Jurkat, Clone E6-1 (cell line): ENCODE data around the gene LRRC42.
A peak's percentile ranks its signal among the peaks of the same experiment; 100 is the strongest.

Experiments used
- DNase-seq: peaks from one replicate; pipeline ENCODE4 v3.0.0-alpha.2; 2011; ENCODE audit warnings: low read depth, low spot score
- H3K4me3 ChIP-seq: 2 replicates; pipeline ENCODE4 v1.5.1; 2011; ENCODE audit warnings: mild to moderate bottlenecking, low read length, control low read depth, moderate library complexity

LRRC42 gene

DNA sequence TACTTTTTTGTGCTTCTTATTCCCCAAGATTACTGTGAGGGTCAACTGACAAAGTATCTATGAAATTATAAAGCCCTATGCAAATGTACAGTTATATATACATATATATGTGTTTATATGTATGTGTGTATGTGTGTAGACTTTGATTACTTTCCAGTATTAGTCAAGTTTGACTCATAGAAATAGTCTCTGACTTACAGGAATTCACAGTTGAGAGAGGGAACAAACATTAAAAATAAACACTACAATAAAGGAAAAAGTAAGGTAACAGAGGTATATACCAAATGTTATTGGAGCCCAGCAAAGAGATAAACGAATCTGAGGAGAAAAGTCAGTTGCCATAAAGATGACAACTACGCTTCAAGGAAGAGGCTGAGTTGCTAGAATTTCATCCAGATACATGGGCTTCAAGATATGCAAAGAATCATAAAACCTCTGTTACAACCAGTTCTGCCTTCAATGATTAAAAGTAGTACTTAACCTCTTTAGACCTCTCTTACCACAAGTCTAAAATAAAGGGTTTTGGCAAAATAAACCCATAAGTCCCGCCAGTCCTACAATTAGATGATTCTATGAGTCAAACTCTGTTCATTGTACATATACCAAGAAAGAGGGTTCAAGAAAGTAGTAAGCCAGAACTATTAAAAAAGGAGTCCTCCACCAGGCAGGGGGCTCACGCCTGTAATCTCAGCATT is 7.9 kb upstream of the LRRC42 start:
- no peak overlapping the region for H3K4me3 ChIP-seq
- no peak for DNase-seq

DNA sequence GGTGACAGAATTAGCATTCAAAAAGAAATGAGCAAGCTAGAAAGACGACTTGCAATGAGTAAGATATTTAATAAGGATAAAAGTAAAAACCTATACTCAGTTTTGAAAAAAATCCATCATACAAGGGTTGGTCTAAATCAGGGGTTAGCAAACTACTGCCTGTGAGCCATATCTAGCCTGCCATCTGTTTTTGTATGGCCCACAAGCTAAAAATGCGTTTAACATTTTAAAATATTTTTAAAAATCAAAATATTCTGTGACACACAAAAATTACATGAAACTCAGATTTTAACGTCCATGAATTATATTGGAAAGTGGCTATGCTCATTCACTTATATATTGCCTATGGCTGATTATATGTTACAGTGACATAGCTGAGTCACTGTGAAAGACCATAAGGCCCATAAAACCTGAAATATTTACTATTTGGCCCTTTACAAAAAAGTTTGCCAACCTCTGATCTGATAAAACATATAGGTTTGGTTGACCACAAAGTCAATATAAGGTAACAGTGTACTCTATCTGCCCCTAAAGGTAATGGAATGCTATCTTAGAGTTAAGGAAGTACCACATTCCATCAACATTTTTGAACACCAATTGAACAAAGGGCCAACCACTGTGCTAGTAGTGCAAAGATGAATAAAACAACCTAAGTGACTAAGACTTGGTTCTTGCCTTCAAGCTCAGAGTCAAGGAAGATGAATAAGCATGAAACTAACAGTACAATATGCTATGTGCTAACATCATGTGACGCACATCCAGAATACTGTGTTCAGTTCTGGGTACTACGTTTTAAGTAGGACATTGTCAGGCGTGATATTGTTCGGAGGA is 3.8 kb upstream of the LRRC42 start:
- DNase-seq = no peak
- H3K4me3 ChIP-seq = no peak overlapping the region

DNA sequence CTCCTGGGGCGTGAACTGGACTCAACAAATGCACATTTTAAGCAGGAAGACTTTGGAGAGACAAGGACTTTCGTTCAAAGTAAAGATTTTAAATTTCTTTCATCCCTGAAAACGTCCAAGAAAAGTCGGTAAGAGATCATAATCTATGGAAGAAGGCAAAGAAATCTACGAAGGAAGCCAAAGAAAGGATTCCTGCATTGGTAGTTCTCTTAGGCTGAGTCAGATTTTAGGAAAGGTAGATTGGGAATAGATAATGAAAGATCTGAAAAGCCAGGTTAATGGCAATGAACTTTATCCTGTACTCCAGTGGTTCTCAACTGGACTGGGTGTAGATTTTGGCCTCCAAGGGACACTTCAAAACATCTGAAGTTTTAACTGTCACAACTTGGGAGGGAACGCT is 3.1 kb upstream of the LRRC42 start:
- no peak overlapping the region for H3K4me3 ChIP-seq
- no peak for DNase-seq

DNA sequence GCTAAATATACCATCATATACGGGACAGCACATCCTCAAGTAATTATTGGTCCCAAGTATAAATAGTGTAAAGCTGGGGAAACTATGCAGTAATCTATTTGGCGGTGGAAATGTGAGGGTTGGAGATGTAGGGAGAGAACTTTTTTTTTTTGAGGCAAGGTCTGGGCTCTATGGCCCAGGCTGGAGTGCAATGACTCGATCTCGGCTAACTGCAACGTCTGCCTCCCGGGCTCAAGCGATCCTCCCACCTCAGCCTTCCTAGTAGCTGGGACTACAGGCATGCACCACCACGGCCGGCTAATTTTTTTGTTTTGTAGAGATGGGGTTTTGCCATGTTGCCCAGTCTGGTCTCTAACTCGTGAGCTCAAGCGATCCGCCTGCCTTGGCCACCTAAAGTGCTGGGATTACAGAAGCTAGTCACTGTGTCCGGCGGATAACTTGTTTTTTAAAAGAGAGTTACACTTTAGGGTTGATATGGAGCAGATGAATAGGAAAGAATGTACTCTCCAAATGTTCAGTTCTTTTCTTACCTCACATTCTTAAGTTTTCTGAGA is 2.6 kb upstream of the LRRC42 start:
- H3K4me3 ChIP-seq = no peak overlapping the region
- DNase-seq = no peak

DNA sequence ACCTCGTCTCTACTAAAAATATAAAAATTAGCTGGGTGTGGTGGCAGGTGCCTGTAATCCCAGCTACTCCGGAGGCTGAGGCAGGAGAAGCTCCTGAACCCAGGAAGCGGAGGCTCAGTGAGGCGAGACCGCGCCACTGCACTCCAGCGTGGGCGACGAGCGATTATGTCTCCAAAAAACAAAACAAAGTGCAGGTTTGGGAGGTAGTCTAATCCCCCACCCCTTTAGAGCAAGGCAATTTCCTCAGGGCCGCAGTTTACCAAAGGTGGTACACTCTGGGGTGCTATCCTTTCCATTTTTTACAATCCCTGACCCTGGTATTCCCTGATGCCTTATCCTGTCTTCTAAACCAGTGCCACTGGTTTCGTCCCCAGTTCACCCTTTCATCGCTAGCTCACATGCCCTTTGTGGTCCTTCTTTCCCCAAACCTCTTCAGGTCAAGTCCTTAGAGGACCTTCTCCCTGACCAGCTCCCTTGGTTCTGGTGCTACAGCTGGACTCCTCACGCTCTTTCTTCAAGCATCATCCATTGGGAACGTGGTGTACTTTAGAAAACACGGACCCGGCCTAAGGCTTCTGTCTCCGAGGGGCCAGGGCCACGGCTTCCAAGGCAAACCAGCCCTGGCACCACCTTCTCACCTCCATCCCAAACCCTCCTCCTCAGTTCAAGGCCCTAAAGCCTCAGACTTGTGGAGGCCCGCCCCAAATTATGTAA is 1.5 kb upstream of the LRRC42 start:
- peak overlapping the region; percentile 70 for H3K4me3 ChIP-seq
- no peak for DNase-seq

DNA sequence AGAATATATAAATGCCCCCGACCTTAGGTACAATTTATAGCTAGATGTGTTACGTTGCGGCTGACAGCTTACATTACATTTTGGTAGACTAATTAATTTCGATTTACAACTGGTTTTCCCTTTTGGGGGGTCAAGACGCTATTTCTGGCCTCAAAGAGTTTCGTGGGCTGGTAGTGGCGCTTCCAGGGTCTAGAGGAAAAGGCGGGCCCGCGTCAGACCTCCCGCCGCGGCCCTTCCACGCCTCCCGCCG is 1.0 kb upstream of the LRRC42 start:
- DNase-seq = no peak
- peak overlapping the region; percentile 70 for H3K4me3 ChIP-seq

DNA sequence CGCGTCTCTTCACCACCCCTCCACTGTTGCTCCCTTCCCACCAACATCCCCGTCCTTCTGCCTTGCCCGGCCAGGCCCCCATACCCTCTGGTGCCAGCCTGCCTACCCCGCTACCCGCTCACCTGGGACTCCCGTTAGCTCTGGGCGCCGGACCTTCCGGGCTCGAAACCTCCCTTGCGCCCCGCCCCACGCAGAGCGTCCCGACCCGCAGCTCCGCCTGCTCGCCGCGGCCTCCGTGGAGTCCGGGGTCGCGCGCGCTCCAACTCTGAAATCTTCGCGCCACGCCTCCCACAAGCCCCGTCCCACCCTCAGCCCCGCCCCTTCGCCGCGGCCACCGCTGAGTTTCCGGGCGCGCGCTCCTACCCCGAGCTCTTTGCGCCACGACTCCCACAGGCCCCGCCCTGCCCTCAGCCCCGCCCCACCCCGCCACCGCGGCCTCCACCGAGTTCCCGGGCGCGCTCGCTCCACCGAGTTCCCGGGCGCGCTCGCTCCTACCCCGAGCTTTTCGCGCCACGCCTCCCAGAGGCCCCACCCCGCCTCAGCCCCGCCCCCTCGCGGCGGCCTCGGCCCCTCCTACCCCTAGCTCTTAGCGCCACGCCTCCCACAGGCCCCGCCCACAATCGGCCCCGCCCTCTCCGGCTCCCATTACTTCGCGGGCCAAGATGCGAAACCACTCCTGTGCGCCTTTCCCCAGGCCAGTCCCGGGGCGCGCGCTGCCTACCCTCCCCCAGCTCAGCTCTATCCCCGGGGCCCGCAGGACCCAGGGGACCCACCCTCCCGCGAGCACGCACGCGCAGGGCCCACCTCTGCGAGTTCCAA is 508 bp upstream of the LRRC42 start, which contains the start of gene IFT25:
TSS of gene IFT25 (minus strand) at position 267 of the 819 bp plus-strand sequence. CDS start 5,617 bp downstream, outside the sequence.
- peak within 1 kb of the TSS; percentile 70 for H3K4me3 ChIP-seq
- peak; percentile 89 for DNase-seq

DNA sequence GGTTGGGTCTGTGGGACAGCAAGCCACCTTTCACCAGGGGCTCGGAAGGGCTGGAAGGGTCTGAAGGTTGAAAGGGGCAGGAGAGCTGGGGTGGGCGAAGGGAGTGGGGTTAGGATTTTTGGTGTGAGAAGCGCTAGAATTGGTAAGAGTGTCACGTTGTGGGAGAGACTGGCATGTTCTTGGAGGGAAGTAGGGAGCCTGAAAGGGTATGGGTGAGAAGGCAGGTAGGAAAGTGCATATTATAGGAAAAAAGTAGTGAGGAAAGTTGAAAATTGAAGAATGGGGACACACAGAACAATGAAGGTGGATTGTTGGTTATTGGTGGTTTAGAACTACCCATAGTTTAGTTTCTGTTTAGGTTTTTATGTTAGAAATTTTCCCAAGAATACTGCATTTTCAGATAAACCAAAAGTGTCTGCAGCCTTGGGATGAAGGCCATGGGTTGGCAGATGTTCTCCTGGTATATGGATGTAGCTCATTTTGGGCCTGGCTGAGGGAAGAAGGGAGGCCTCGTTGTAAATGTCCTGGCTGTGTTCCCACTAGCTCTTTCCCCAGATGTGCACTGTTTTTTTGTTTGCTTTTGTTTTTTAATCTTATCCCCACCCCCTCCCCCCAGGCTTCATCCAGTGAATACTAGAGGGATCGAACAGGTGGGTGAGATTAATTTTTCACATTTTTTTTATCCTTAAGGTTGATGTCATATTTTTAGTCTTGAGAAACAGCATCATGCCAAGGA is 1.2 kb downstream of the LRRC42 start:
- DNase-seq = no peak

DNA sequence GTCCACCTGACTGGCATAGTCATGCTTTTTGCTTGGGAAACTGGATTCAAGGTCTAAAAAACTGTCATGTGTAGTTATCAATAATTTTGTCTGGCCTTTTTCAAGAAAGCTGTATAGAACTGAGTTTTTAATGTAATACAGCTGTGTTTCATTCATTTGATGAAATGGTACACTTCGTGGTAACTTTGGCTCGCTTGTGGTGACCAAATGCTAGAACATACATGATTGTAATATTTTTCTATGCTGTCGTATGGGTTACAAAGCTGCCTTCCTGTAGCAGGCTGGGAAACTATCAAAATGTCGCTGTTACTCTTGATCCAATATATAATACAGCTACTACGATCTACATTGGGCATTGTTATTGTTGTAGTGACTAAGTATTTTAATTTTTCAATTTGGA is 2.1 kb downstream of the LRRC42 start:
- H3K4me3 ChIP-seq = no peak overlapping the region
- DNase-seq = no peak

More for the DNA sequence above, 1.2 kb downstream of the LRRC42 start:
- H3K4me3 ChIP-seq = peak overlapping the region; percentile 70

DNA sequence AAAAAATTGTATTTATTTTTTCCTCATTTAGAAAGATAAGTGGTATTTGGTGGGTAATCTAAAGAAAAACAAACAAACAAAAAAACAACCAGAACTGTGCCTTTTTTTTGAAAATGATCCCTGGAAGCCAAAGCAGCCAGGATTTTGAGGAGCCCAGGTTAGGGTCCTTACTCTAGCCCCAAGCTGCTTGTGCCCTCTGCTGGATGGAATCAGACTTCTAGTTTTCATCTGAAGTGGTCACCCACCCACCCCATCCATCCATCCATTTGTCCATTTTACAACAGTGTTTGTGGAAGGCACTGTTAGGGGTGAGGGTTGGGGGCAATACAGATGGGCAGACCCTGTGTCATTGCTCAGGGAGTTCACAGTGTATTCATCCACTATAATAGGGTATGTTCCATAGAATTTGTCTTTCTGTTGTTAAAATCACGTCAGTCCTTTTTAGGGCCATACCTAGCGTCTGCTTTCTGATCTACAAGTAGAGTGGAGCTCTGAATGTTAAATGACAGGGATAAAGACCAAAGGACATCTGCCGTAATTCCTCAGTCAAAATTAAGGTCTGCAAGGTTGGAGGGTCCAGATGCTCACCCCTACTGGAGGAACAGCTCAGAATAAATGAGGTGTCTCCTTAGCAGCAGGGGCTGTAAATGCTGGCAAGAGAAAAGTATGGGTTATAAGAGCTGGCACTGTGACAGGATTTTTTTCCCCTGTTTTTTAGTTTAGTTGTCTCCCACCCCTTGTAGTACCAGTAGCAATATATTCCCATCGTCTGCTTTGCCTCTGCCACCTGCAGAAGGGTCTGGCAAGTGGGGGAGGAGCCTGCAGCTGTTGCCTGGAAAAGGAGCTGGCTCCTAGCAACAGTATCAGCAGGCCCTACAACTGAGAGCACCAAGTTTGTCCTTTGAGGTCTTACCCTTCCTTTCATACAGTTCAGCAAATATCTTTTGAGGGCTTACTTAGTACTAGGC is 3.2 kb downstream of the LRRC42 start:
- DNase-seq = peak; percentile 27
- no peak overlapping the region for H3K4me3 ChIP-seq

DNA sequence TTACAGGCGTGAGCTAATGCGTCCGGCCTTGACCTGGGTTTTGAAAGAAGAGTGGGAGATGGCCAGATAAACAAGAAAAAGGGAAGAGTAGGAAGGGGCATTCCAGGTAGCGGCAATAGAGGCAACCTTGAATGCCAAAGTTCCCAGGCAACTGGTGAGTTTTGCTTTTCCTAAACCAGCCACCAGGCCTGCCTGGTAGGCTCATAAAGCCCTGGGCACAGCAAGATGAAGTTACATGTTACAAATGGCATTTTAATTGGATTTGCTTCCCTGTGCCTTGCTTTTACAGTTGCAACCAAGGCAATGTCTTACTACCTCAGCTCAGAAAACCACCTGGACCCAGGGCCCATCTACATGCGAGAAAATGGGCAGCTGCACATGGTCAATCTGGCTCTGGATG is 5.5 kb downstream of the LRRC42 start:
- no peak overlapping the region for H3K4me3 ChIP-seq
- DNase-seq = no peak

DNA sequence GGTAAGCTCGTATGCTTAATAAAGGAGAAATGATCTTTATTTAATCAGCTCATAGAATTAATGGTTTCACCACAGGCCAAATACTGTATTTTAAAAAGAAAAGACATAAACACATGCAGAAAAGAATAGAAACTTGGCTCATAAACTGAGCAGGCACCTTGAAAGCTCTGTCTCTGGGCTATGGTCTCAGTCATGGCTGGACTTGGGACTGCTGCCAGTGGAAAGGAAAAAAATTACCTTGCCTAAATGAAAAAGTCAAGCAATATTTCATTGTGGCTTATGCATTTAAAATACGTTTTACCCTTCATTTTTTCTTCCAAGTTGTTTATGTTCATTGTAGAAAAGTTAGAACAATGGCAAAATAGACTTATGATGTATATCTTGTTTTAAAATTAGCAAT is 8.0 kb downstream of the LRRC42 start:
- no peak for DNase-seq
- no peak overlapping the region for H3K4me3 ChIP-seq

DNA sequence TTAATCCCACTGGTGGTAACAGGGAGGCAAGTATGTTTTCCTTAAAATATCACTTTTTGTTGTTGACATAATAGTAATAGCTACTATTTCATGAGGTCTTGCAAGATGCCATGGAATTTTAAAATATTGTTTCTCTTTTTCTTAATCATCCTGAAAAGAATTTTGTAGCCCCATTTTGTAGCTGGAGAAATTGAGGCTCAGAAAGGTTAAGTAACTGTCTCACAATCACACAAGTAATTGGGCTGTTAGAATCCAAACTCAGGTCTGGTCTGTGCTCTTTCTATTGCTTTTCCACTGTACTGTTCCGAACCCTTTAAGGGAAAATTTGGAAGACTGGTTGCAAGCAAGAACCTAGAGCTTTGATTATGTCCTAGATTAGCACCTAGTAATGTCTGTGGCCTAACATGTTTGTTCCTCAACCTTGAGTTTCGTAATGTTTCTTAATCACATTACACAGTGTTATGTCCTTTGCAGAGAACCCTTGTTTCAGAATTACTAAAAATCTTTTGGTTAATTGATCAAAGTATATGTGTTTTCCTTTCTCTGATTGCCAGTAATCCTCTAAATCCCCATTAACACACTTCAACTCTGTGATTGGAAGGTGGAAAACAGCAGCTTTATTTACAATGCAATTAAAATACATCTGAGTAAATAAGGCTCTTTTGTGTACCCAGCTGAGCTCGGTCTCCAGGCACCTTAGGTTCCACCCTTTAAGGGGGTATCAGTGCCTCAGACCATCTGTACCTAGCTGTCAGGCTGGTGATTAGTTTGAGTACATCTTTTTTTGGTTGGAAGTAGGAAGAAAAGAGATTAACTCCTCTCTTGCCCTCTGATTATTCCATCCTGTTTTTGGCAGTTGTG is 10.4 kb downstream of the LRRC42 start:
- DNase-seq = no peak
- H3K4me3 ChIP-seq = no peak overlapping the region

DNA sequence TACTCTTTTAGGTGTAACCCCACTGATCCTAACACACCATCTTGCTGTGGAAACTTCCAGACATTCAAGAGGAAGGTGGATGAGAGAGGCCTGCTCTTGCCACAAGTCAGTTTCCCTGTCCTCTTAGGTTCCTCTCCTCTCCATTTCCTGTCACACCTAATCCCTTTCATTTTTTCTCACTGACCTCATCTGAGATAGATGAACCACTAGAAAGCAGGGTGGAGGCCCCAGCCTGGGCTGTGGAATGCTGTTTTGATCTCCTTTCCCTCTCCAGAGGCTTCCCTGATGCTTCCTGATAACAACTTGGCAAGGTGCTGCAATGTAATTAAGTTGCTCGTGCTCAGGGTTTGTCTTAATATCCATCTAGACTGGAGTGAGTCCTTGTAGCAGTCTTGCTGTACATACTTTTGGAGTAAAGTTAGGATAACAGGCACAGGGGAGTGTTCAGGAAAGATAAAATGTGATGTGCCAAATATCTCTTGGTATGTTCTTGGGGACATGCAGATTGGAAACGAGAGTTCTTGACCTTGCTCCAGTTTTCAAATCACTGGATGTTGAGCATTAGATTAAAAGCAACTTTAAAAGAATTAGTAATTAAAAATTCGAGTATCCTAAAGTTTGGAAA is 11.2 kb downstream of the LRRC42 start:
- H3K4me3 ChIP-seq = no peak overlapping the region
- no peak for DNase-seq

DNA sequence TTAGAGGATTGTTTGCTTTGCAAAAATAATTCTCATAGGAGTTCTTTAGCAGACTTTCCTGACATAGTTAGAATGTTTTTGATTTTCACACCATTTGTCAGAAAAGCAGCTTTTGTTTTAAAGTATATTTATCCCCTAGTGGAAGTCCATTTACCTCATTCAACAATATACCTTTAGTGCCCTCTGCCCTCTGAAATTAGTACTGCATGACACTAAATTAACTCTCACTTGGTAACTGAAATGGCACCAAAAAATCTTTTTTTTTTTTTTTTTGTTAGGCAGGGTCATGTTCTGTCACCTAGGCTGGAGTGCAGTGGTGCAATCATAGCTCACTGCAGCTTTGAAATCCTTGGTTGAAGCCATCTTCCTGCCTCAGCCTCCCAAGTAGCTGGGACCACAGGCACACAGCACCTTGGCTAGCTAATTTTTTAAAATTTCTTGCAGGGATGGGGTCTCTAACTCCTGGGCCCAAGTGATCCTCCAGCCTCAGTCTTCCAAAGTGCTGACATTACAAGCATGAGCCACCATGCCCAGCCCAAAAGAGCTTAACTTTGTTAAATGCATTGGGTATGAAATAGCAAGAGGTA is 13.6 kb downstream of the LRRC42 start:
- no peak overlapping the region for H3K4me3 ChIP-seq
- peak; percentile 55 for DNase-seq

DNA sequence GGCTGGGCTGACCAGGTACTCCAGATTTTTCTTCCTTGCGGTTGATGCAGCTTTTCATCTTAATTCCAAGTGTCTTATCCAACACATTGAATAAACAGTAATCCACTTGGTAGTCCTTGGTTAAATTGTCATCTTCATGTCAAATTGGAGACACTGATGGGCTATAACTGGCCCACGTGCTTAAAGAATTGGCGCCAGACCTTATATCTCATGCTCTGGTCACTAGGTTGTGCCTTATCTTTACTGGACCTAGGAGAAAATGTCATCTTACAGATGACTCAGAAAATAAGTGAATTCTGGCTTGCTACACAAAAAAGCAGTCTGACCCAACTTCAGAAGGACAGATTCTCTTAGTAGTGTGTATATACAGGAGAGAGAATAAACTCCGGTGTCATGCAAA is 16.2 kb downstream of the LRRC42 start:
- no peak overlapping the region for H3K4me3 ChIP-seq
- no peak for DNase-seq
